HCT116 (cell line): Measurements from ENCODE around the gene KCNQ4.

Experiments used
- POLR2A ChIP-seq: IDR thresholded peaks from 2 replicates; pipeline ENCODE4 v1.7.0; 2011; ENCODE audit warnings: borderline replicate concordance; ENCODE audit not compliant: insufficient read depth, insufficient read length; ENCODE audit errors: extremely low read depth
- RAD21 ChIP-seq: IDR thresholded peaks from 2 replicates; pipeline ENCODE4 v1.6.1; 2012; ENCODE audit warnings: low read depth, mild to moderate bottlenecking

- TF ChIP-seq RAD21, result no peak
- no peak for TF ChIP-seq POLR2A
Measured at GRCh38 chr1:40823983-40824382, 40.4 kb downstream of the KCNQ4 start.
